Measurements from ENCODE around the gene ERICH3. TPM values are rescaled to one million over a fixed set of nuclear protein-coding genes. Genes with fewer than 3 reads are reported as not detected.

ERICH3 gene
- total and polyA plus RNA-seq, 2 experiments from 2014 or later, result 0.47 TPM; not detected in 1

- no peaks in the 10 kb centered on the region for H3K4me1 ChIP-seq (ENCODE audit: insufficient read depth)
- H3K9me3 ChIP-seq (ENCODE audit: low read depth), result no peaks in the 10 kb centered on the region
- no peak overlapping the region for H2AFZ ChIP-seq
- H3K4me2 ChIP-seq, result no peak overlapping the region
- H3K36me3 ChIP-seq (replicated peaks; ENCODE audit: insufficient read depth, low read depth), result no peaks in the 10 kb centered on the region
- no peak for TF ChIP-seq EZH2 (IDR thresholded peaks at IDR 0.05; ENCODE audit: borderline replicate concordance)
- no peak for TF ChIP-seq EZH2phosphoT487 (IDR thresholded peaks at IDR 0.05; ENCODE audit: low read depth, severe bottlenecking, unreplicated experiment)
- no peak for TF ChIP-seq CTCF (IDR thresholded peaks at IDR 0.05; ENCODE audit: poor library complexity)
- no peak for DNase-seq (ENCODE audit: low spot score)
- H3K4me3 ChIP-seq, result no peak overlapping the region
- no peaks in the 10 kb centered on the region for H4K20me1 ChIP-seq (ENCODE audit: insufficient read depth, poor library complexity, severe bottlenecking)
- H3K27me3 ChIP-seq, result no peaks in the 10 kb centered on the region
- no peaks in the 10 kb centered on the region for H3K79me2 ChIP-seq
- no peaks in the 10 kb centered on the region for H3K9me2 ChIP-seq (replicated peaks; ENCODE audit: insufficient read depth)
- H3K27ac ChIP-seq, result no peak overlapping the region
These were observed 25.7 kb upstream of the ERICH3 start for GRCh38 chr1:74699331-74699730.

GRCh38 chr1:74697832-74698231 lies 24.2 kb upstream of the ERICH3 start:
- Histone ChIP-seq H4K20me1 (ENCODE audit: insufficient read depth, poor library complexity, severe bottlenecking) (no peaks in the 10 kb centered on the region), H3K9me3 (ENCODE audit: low read depth) (no peaks in the 10 kb centered on the region), H2AFZ (no peak overlapping the region), H3K27me3 (no peaks in the 10 kb centered on the region), H3K27ac (no peak overlapping the region), H3K79me2 (no peaks in the 10 kb centered on the region), H3K4me1 (ENCODE audit: insufficient read depth) (no peaks in the 10 kb centered on the region), H3K4me3 (no peak overlapping the region), H3K4me2 (no peak overlapping the region), H3K36me3 (replicated peaks; ENCODE audit: insufficient read depth, low read depth) (no peaks in the 10 kb centered on the region), H3K9me2 (replicated peaks; ENCODE audit: insufficient read depth) (no peaks in the 10 kb centered on the region)
- DNase-seq (ENCODE audit: low spot score), result no peak
- no peak for TF ChIP-seq EZH2 (IDR thresholded peaks at IDR 0.05; ENCODE audit: borderline replicate concordance)
- TF ChIP-seq EZH2phosphoT487 (IDR thresholded peaks at IDR 0.05; ENCODE audit: low read depth, severe bottlenecking, unreplicated experiment), result no peak
- TF ChIP-seq CTCF (IDR thresholded peaks at IDR 0.05; ENCODE audit: poor library complexity), result no peak
- 67% methylated on average over 2 of the region's 2 CpGs for WGBS (ENCODE audit: low lambda C conversion rate, missing lambda C conversion rate)

- H4K20me1 ChIP-seq (ENCODE audit: insufficient read depth, poor library complexity, severe bottlenecking), result no peaks in the 10 kb centered on the region
- no peak for TF ChIP-seq CTCF (IDR thresholded peaks at IDR 0.05; ENCODE audit: poor library complexity)
- no peak for TF ChIP-seq EZH2phosphoT487 (IDR thresholded peaks at IDR 0.05; ENCODE audit: low read depth, severe bottlenecking, unreplicated experiment)
- TF ChIP-seq EZH2 (IDR thresholded peaks at IDR 0.05; ENCODE audit: borderline replicate concordance), result no peak
- H3K27ac ChIP-seq, result peak overlapping the region; percentile 18
- no peaks in the 10 kb centered on the region for H3K9me2 ChIP-seq (replicated peaks; ENCODE audit: insufficient read depth)
- no peaks in the 10 kb centered on the region for H3K27me3 ChIP-seq
- no peaks in the 10 kb centered on the region for H3K36me3 ChIP-seq (replicated peaks; ENCODE audit: insufficient read depth, low read depth)
- H3K79me2 ChIP-seq, result no peaks in the 10 kb centered on the region
- 56% methylated on average over 2 of the region's 2 CpGs for WGBS (ENCODE audit: low lambda C conversion rate, missing lambda C conversion rate)
- H3K4me1 ChIP-seq (ENCODE audit: insufficient read depth), result peaks cover 8% of the 10 kb centered on the region
- H3K4me3 ChIP-seq, result no peak overlapping the region
- DNase-seq (ENCODE audit: low spot score), result no peak
- peak overlapping the region; percentile 13 for H2AFZ ChIP-seq
- no peaks in the 10 kb centered on the region for H3K9me3 ChIP-seq (ENCODE audit: low read depth)
- H3K4me2 ChIP-seq, result no peak overlapping the region
These were observed 19.9 kb upstream of the ERICH3 start for GRCh38 chr1:74693473-74693872.

GRCh38 chr1:74690909-74691308 lies 17.3 kb upstream of the ERICH3 start:
- H3K36me3 ChIP-seq (replicated peaks; ENCODE audit: insufficient read depth, low read depth), result no peaks in the 10 kb centered on the region
- no peak overlapping the region for H3K27ac ChIP-seq
- WGBS (ENCODE audit: low lambda C conversion rate, missing lambda C conversion rate), result 78% methylated on average over 4 of the region's 4 CpGs
- H3K4me2 ChIP-seq, result no peak overlapping the region
- no peak for DNase-seq (ENCODE audit: low spot score)
- no peak overlapping the region for H2AFZ ChIP-seq
- no peaks in the 10 kb centered on the region for H3K9me3 ChIP-seq (ENCODE audit: low read depth)
- no peak for TF ChIP-seq EZH2 (IDR thresholded peaks at IDR 0.05; ENCODE audit: borderline replicate concordance)
- no peak for TF ChIP-seq CTCF (IDR thresholded peaks at IDR 0.05; ENCODE audit: poor library complexity)
- TF ChIP-seq EZH2phosphoT487 (IDR thresholded peaks at IDR 0.05; ENCODE audit: low read depth, severe bottlenecking, unreplicated experiment), result no peak
- no peaks in the 10 kb centered on the region for H3K27me3 ChIP-seq
- H3K4me3 ChIP-seq, result no peak overlapping the region
- H4K20me1 ChIP-seq (ENCODE audit: insufficient read depth, poor library complexity, severe bottlenecking), result no peaks in the 10 kb centered on the region
- no peaks in the 10 kb centered on the region for H3K79me2 ChIP-seq
- H3K4me1 ChIP-seq (ENCODE audit: insufficient read depth), result peaks cover 8% of the 10 kb centered on the region
- H3K9me2 ChIP-seq (replicated peaks; ENCODE audit: insufficient read depth), result no peaks in the 10 kb centered on the region
